ENCODE data around the gene HCRT.

DNA sequence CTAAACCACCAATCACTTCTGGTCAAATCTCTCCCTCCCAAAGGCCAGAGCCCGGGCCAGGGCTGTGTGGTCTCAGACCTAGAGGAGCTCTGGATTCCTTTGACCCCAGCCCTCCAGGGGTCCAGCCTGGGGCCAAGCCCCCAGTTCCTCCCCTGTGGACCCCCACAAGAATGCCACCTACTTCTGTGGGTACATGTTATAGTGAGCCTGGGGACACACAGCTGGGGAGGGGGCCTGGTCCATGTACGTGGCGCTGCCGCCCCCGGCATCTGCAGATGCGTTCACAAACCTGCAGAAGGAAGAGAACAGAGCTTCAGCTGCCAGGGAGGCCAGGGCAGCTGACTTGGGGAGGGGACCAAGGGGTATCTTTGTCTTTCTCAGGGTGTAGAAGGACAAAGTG is 16.9 kb upstream of the HCRT start:
- TF ChIP-seq CTCF (IDR thresholded peaks at IDR 0.05; ENCODE audit: low read depth, low read length): no peak
- no peak for TF ChIP-seq POLR2A (IDR thresholded peaks at IDR 0.05; ENCODE audit: extremely low read depth, insufficient read length)
- TF ChIP-seq MAX (IDR thresholded peaks at IDR 0.05; ENCODE audit: low read depth, low read length): no peak

Measured in NB4 (cell line).